HCT116 (cell line): ENCODE data around the gene TRIP13. TPM values are rescaled to one million over a fixed set of nuclear protein-coding genes. Genes with fewer than 3 reads are reported as not detected.
A peak's percentile ranks its signal among the peaks of the same experiment; 100 is the strongest.
"Not testable (repeated sequence)": the region's sequence is repeated elsewhere in the genome, so short reads cannot be mapped to it uniquely, and the experiment has no call there.

Source experiments
- ATAC-seq: fragments of 200-7000 bp; cut with Tn5 transposase; 2 replicates; pipeline ENCODE4 v1.9.1; 2020; ENCODE audit warnings: mild to moderate bottlenecking, moderate library complexity
- BruUV-seq: library from RNA; stranded (reverse); fragments of 400-500 nt; replicated peaks from 2 replicates; lab custom pipeline; 2021; lab: Mats Ljungman, UMichigan
- CTCF ChIA-PET: fragments of 300-600 bp; sonication (Branson Sonifier 250); formaldehyde crosslinking; loops from one replicate; lab custom pipeline; 2021; ENCODE audit warnings: antibody characterized with exemption; lab: Charles Lee
- POLR2A ChIA-PET: fragments of 300-600, 350-600 bp; sonication (Branson Sonifier 250); formaldehyde crosslinking; loops from one replicate; lab custom pipeline; 2021; ENCODE audit warnings: antibody characterized with exemption; lab: Charles Lee
- RAD21 ChIA-PET, 2 experiments: fragments of 300-600 bp; sonication (Branson Sonifier 250); formaldehyde crosslinking; loops; one replicate each; lab custom pipeline; 2023; ENCODE audit warnings: low total read pairs in 2 of 2; ENCODE audit not compliant: uncharacterized antibody in 2 of 2, unreplicated experiment in 2 of 2, low non-redundant PET in 1 of 2; lab: Charles Lee
- DNase-seq: peaks from one replicate; pipeline ENCODE4 v3.0.0-alpha.2; 2010; ENCODE audit warnings: low read depth, low spot score
- H2AFZ ChIP-seq: fragments of 200-600 bp; shearing (Covaris generic), sonication (generic); 2 replicates; pipeline ENCODE4 v1.6.1; 2017; ENCODE audit warnings: low read depth, mixed run types, mixed read lengths, antibody characterized with exemption, low read length; ENCODE audit not compliant: poor library complexity, severe bottlenecking
- H3K27ac ChIP-seq: 2 replicates; pipeline ENCODE4 v1.5.1; 2012; ENCODE audit warnings: low read depth, low read length
- H3K27me3 ChIP-seq: fragments of 200-600 bp; sonication (generic); 2 replicates; pipeline ENCODE4 v1.6.1; 2016; ENCODE audit warnings: mixed run types, low read length, mixed read lengths; ENCODE audit not compliant: insufficient read depth
- H3K36me3 ChIP-seq, 2 experiments: fragments of 200-500 bp in 1 of 2; fragments of 200-600 bp in 1 of 2; sonication (Bioruptor generic) in 1 of 2; sonication (generic) in 1 of 2; 2 replicates each; pipeline versions ENCODE4 v1.5.1 to v1.6.1; 2014 to 2016; ENCODE audit warnings: low read length in 2 of 2, inconsistent platforms in 1 of 2, mixed read lengths in 1 of 2, mixed run types in 1 of 2; ENCODE audit not compliant: insufficient read depth in 2 of 2, control insufficient read depth in 1 of 2
- H3K4me1 ChIP-seq, 2 experiments: fragments of 200-600 bp in 1 of 2; sonication (generic) in 1 of 2; 2 replicates each; pipeline versions ENCODE4 v1.5.1 to v1.6.1; 2012 to 2017; ENCODE audit warnings: low read length in 2 of 2, inconsistent platforms in 1 of 2, mild to moderate bottlenecking in 1 of 2, mixed read lengths in 1 of 2, mixed run types in 1 of 2, moderate library complexity in 1 of 2; ENCODE audit not compliant: insufficient read depth in 2 of 2, control insufficient read depth in 1 of 2
- H3K4me2 ChIP-seq: fragments of 200-600 bp; sonication (generic); 2 replicates; pipeline ENCODE4 v1.6.1; 2017; ENCODE audit warnings: mixed run types, low read length, mixed read lengths
- H3K4me3 ChIP-seq, 2 experiments: fragments of 200-600 bp in 1 of 2; sonication (generic) in 1 of 2; replicated peaks in 1 of 2; 2 replicates each; pipeline ENCODE4 v1.5.1; 2011 to 2016; ENCODE audit warnings: low read length in 2 of 2, control low read depth in 1 of 2, low read depth in 1 of 2, mild to moderate bottlenecking in 1 of 2, mixed read lengths in 1 of 2, mixed run types in 1 of 2
- H3K79me2 ChIP-seq: fragments of 200-600 bp; sonication (generic); 2 replicates; pipeline ENCODE4 v1.6.1; 2017; ENCODE audit warnings: mild to moderate bottlenecking, mixed run types, low read length, moderate library complexity, mixed read lengths; ENCODE audit not compliant: insufficient read depth
- H3K9ac ChIP-seq: fragments of 200-600 bp; sonication (generic); 2 replicates; pipeline ENCODE4 v1.6.1; 2016; ENCODE audit warnings: low read length, mixed read lengths
- H3K9me2 ChIP-seq: fragments of 200-600 bp; sonication (generic), shearing (Covaris generic); 2 replicates; pipeline ENCODE4 v1.6.1; 2017; ENCODE audit warnings: mixed run types, mild to moderate bottlenecking, moderate library complexity; ENCODE audit not compliant: insufficient read depth
- H3K9me3 ChIP-seq, 2 experiments: fragments of 200-500 bp in 1 of 2; fragments of 200-600 bp in 1 of 2; sonication (Bioruptor generic) in 1 of 2; sonication (generic) in 1 of 2; 2 replicates each; pipeline ENCODE4 v1.6.1; 2014 to 2017; ENCODE audit warnings: low read length in 2 of 2, mixed read lengths in 2 of 2, inconsistent platforms in 1 of 2, low read depth in 1 of 2, mild to moderate bottlenecking in 1 of 2, mixed run types in 1 of 2, moderate library complexity in 1 of 2; ENCODE audit not compliant: control insufficient read depth in 1 of 2, insufficient read depth in 1 of 2
- H4K20me1 ChIP-seq: fragments of 200-600 bp; sonication (generic), shearing (Covaris generic); 2 replicates; pipeline ENCODE4 v1.6.1; 2017; ENCODE audit warnings: mixed run types, mild to moderate bottlenecking, moderate library complexity; ENCODE audit not compliant: insufficient read depth
- ATF3 ChIP-seq: IDR thresholded peaks from 2 replicates; pipeline ENCODE4 v1.6.1; 2012
- CBX3 ChIP-seq: IDR thresholded peaks from 2 replicates; pipeline ENCODE4 v1.6.1; 2012; ENCODE audit warnings: low read depth
- CTCF ChIP-seq, 3 experiments: fragments of 200-600 bp in 1 of 3; sonication (generic) in 1 of 3; IDR thresholded peaks in 2 of 3; conservative IDR thresholded peaks in 1 of 3; 2 replicates each; pipeline ENCODE4 v1.5.1; 2012 to 2017; ENCODE audit warnings: low read depth in 2 of 3, low read length in 2 of 3, antibody characterized with exemption in 1 of 3, borderline replicate concordance in 1 of 3, control low read depth in 1 of 3, mild to moderate bottlenecking in 1 of 3, mixed read lengths in 1 of 3, mixed run types in 1 of 3, moderate library complexity in 1 of 3; ENCODE audit not compliant: insufficient read depth in 1 of 3
- intact Hi-C: fragments of 100-400 bp; cut with micrococcal nuclease; formaldehyde crosslinking; loops from 2 replicates; pipeline ENCODE4 v1.10.0; 2022
- total RNA-seq: library from RNA; stranded (reverse); gene quantifications from one replicate; pipeline ENCODE4 v1.2.1, GENCODE V29; 2021; ENCODE audit not compliant: unreplicated experiment

TRIP13 gene
- total RNA-seq, 1 experiment from 2014 or later = 45.0 TPM

- RAD21 ChIA-PET = no interaction called here
- Histone ChIP-seq H3K9me2 (no peaks in the 10 kb centered on the region), H3K27ac (no peak overlapping the region), H3K9me3 (no peaks in the 10 kb centered on the region), H3K27me3 (no peaks in the 10 kb centered on the region), H3K79me2 (no peaks in the 10 kb centered on the region), H3K4me1 (0 out of 4 replicates have a peak, but pooled peaks cover 0 to 3% of the 10 kb centered on the region in 2 experiments), H3K4me3 (no peak overlapping the region), H3K36me3 (no peaks in the 10 kb centered on the region), H3K4me2 (no peak overlapping the region), H4K20me1 (no peaks in the 10 kb centered on the region), H2AFZ (no peak overlapping the region), H3K9ac (no peak overlapping the region)
- DNase-seq = no peak
- CTCF ChIA-PET = no interaction called here
- no TSS peak for BruUV-seq
- intact Hi-C loops = no loop called here
- POLR2A ChIA-PET = no interaction called here
- ATAC-seq = no peak
- TF ChIP-seq ATF3 = no peak
- TF ChIP-seq CBX3 = no peak
- TF ChIP-seq CTCF (IDR thresholded peaks at IDR 0.05 in 2 of 3, conservative IDR thresholded peaks at IDR 0.05 in 1 of 3; ENCODE audit: borderline replicate concordance in 1 of 3, insufficient read depth in 1 of 3, low read depth in 2 of 3, low read length in 2 of 3) = 0 out of 6 replicates have a peak, but pooled peaks of 1 of the 3 experiments have one; percentile 2
Measured at GRCh38 chr5:927172-928015, 34.7 kb downstream of the TRIP13 start.

- H3K9me2 ChIP-seq, H3K4me1 ChIP-seq, POLR2A ChIA-PET, RAD21 ChIA-PET, ATAC-seq, DNase-seq, H3K4me2 ChIP-seq, H3K9ac ChIP-seq, H4K20me1 ChIP-seq, CTCF ChIA-PET, H3K36me3 ChIP-seq, H3K79me2 ChIP-seq, H2AFZ ChIP-seq, H3K27me3 ChIP-seq, intact Hi-C loops, H3K27ac ChIP-seq, H3K9me3 ChIP-seq, BruUV-seq, H3K4me3 ChIP-seq: not testable (repeated sequence)
Measured at GRCh38 chr5:929182-929581, 36.5 kb downstream of the TRIP13 start.
